WERI-Rb-1 (cell line): ENCODE measurements around the gene BACE2.
"Not testable (repeated sequence)": the region's sequence is repeated elsewhere in the genome, so short reads cannot be mapped to it uniquely, and the experiment has no call there.

ENCODE experiments used
- DNase-seq: peaks from one replicate; pipeline ENCODE4 v3.0.0-alpha.2; 2020
- H3K27ac ChIP-seq: fragments of 250-450 bp; sonication (Bioruptor Pico); 2 replicates; pipeline ENCODE4 v1.5.1; 2020; ENCODE audit warnings: mild to moderate bottlenecking, moderate library complexity
- H3K27me3 ChIP-seq: fragments of 250-450 bp; sonication (Bioruptor Pico); 2 replicates; pipeline ENCODE4 v1.5.1; 2021; ENCODE audit warnings: mild to moderate bottlenecking, low read depth, moderate library complexity; ENCODE audit not compliant: insufficient read depth, severe bottlenecking
- H3K36me3 ChIP-seq: fragments of 250-450 bp; sonication (Bioruptor Pico); 2 replicates; pipeline ENCODE4 v1.5.1; 2020; ENCODE audit warnings: mild to moderate bottlenecking, moderate library complexity
- H3K4me3 ChIP-seq: 2 replicates; pipeline ENCODE4 v1.5.1; 2011; ENCODE audit warnings: low read depth, mild to moderate bottlenecking, control low read depth, low read length
- H3K9me3 ChIP-seq: fragments of 250-450 bp; sonication (Bioruptor Pico); 2 replicates; pipeline ENCODE4 v1.5.1; 2021; ENCODE audit warnings: mild to moderate bottlenecking, moderate library complexity; ENCODE audit not compliant: severe bottlenecking
- TF ChIP-seq, protein P1 (sequence below): IDR thresholded peaks from 2 replicates; pipeline ENCODE4 v1.5.1; 2011; ENCODE audit warnings: low read depth, mild to moderate bottlenecking, control low read depth, inconsistent platforms, low read length

BACE2 gene

DNA sequence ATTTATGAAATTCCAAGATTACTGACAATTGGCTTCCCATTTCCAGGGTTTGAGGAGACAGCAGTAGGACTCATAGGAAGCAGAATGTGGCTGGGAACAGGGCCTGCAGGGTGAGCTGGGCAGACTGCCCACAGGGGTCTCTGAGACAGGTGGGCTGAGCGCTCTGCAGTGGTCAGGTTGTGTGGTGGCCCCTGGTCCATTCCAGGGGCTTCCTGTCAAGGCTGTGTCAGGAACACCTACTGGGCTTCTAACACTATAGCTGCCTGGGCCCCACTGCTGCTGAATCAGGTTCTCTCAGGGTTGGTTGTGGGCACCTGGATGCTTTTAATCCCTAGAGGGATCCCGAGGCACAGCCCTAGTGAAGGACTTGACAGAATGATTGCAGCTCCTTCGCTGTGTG, 72.1 kb downstream of the BACE2 start:
- TF ChIP-seq, protein P1, sequence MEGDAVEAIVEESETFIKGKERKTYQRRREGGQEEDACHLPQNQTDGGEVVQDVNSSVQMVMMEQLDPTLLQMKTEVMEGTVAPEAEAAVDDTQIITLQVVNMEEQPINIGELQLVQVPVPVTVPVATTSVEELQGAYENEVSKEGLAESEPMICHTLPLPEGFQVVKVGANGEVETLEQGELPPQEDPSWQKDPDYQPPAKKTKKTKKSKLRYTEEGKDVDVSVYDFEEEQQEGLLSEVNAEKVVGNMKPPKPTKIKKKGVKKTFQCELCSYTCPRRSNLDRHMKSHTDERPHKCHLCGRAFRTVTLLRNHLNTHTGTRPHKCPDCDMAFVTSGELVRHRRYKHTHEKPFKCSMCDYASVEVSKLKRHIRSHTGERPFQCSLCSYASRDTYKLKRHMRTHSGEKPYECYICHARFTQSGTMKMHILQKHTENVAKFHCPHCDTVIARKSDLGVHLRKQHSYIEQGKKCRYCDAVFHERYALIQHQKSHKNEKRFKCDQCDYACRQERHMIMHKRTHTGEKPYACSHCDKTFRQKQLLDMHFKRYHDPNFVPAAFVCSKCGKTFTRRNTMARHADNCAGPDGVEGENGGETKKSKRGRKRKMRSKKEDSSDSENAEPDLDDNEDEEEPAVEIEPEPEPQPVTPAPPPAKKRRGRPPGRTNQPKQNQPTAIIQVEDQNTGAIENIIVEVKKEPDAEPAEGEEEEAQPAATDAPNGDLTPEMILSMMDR, result no peak
- H3K27me3 ChIP-seq, result no peaks in the 10 kb centered on the region
- no peaks in the 10 kb centered on the region for H3K36me3 ChIP-seq
- no peak for DNase-seq
- H3K27ac ChIP-seq, result no peak overlapping the region
- H3K9me3 ChIP-seq, result peaks cover 3% of the 10 kb centered on the region
- no peak overlapping the region for H3K4me3 ChIP-seq

DNA sequence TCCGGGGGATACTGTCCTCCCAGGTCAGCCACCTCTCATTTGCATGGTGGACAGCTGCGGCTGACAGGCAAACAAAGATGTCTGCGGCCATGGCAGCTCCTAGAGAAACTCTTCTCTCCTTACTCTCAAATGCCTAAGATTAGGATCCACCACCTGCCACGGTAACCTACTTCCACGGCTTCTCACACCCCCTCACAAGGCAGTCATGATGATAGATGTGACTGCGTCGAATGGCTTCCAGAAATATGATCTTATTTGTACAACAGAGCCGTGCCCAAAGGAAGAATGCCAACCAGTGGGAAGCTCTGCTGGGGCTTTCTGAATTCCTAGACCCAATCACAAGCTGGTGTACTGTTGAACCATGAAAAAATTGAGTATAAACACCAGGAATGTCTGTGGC, 73.4 kb downstream of the BACE2 start:
- no peak overlapping the region for H3K27ac ChIP-seq
- H3K4me3 ChIP-seq, result no peak overlapping the region
- no peak for DNase-seq
- peaks cover 3% of the 10 kb centered on the region for H3K9me3 ChIP-seq
- H3K27me3 ChIP-seq, result no peaks in the 10 kb centered on the region
- no peaks in the 10 kb centered on the region for H3K36me3 ChIP-seq
- TF ChIP-seq, protein P1, result no peak

DNA sequence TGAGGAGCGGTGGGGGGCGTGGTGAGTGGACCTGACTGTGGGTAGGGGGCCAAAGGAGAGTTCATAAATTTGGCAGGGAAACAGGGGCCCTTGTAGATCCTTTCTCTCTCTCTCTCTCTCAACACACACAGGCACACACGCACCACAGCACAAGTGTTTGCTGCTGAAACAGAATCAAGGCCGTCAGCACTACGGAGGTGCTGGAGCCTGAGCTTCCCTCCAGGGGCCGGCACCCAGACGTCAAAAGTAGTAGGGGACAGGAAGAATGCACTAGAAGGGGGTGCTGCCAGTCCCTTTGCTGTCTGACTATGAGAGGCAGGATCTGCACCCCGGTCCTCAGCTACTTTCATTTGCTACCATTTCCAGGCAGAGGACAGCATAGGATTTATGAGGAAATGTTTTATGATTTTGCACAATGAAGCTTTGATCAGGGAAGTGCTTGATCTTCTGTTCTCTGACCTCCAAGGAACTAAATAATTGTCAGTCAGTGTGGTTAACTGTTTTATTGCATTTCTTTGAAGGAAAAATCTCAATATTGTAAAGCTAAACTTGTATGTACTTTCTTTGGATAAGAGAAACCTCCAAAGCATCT, 74.4 kb downstream of the BACE2 start:
- no peak overlapping the region for H3K4me3 ChIP-seq
- H3K9me3 ChIP-seq, result peaks cover 3% of the 10 kb centered on the region
- H3K27me3 ChIP-seq, result no peaks in the 10 kb centered on the region
- TF ChIP-seq, protein P1, result no peak
- no peaks in the 10 kb centered on the region for H3K36me3 ChIP-seq
- no peak for DNase-seq
- no peak overlapping the region for H3K27ac ChIP-seq

DNA sequence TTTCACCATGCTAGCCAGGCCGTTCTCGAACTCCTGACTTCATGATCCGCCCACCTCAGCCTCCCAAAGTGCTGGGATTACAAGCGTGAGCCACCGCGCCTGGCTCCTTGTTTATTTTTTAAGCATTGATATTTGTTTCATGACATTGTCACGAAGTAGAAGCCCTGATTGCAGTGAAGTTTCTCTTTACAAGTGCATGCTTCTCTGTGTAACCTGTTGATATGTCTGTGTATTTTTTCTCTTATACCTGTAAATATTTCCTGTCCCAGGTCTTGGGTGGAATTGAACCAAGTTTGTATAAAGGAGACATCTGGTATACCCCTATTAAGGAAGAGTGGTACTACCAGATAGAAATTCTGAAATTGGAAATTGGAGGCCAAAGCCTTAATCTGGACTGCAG, 75.1 kb downstream of the BACE2 start:
- no peak overlapping the region for H3K4me3 ChIP-seq
- no peak overlapping the region for H3K27ac ChIP-seq
- no peak for DNase-seq
- TF ChIP-seq, protein P1, result no peak
- no peaks in the 10 kb centered on the region for H3K27me3 ChIP-seq
- H3K9me3 ChIP-seq, result peaks cover 3% of the 10 kb centered on the region
- no peaks in the 10 kb centered on the region for H3K36me3 ChIP-seq

DNA sequence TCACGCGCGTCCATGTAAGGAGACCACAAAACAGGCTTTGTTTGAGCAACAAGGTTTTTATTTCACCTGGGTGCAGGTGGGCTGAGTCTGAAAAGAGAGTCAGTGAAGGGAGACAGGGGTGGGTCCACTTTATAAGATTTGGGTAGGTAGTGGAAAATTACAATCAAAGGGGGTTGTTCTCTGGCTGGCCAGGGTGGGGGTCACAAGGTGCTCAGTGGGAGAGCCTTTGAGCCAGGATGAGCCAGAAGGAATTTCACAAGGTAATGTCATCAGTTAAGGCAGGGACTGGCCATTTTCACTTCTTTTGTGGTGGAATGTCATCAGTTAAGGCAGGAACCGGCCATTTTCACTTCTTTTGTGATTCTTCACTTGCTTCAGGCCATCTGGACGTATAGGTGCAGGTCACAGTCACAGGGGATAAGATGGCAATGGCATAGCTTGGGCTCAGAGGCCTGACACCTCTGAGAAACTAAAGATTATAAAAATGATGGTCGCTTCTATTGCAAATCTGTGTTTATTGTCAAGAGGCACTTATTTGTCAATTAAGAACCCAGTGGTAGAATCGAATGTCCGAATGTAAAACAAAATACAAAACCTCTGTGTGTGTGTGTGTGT, 76.4 kb downstream of the BACE2 start:
- not testable (repeated sequence) for H3K9me3 ChIP-seq, H3K36me3 ChIP-seq, H3K27me3 ChIP-seq, DNase-seq, H3K27ac ChIP-seq, H3K4me3 ChIP-seq

DNA sequence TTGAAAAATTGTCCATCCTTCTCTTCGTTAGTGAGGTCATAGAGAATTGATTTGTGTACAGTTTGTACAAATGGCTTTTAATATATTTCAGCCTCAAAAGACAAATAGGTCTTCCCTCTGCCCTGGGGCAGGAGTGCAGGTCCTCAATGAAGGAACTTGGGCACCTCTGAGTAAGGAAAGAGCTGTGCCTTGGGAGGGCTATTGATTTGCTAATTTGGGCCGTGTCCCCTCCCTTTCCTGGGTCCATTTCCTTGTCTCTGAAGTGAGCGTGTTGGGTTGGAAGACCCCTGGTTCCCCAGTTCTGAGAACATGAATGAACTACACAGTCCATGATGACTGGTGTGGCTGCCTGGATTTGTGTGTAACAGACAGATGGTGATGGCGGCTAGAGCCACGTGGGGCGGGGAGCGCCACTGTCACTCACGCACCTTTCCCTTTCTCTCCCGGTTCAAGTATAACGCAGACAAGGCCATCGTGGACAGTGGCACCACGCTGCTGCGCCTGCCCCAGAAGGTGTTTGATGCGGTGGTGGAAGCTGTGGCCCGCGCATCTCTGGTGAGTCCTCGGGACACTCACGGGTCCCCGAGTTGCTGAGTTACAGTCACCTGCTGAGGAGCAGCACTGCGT, 77.7 kb downstream of the BACE2 start:
- DNase-seq, result no peak
- no peaks in the 10 kb centered on the region for H3K9me3 ChIP-seq
- no peaks in the 10 kb centered on the region for H3K36me3 ChIP-seq
- no peaks in the 10 kb centered on the region for H3K27me3 ChIP-seq
- H3K27ac ChIP-seq, result no peak overlapping the region
- TF ChIP-seq, protein P1, result no peak
- H3K4me3 ChIP-seq, result no peak overlapping the region
